ENCODE results near the gene CWC25.

GRCh38 chr17:38751144-38751807 lies 73.8 kb downstream of the CWC25 start:
- TF ChIP-seq TCF12 (IDR thresholded peaks at IDR 0.05) = no peak
- no peak for TF ChIP-seq CTCF (IDR thresholded peaks at IDR 0.05)
- TF ChIP-seq POLR2AphosphoS5 (IDR thresholded peaks at IDR 0.05; ENCODE audit: low read depth, low read length) = no peak
- TF ChIP-seq, protein P1, sequence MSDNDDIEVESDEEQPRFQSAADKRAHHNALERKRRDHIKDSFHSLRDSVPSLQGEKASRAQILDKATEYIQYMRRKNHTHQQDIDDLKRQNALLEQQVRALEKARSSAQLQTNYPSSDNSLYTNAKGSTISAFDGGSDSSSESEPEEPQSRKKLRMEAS (IDR thresholded peaks at IDR 0.05; ENCODE audit: low read depth) = no peak
- TF ChIP-seq JUND (IDR thresholded peaks at IDR 0.05) = no peak
- no peak for TF ChIP-seq FOSL2 (IDR thresholded peaks at IDR 0.05; ENCODE audit: borderline replicate concordance, low read depth)
- no peak for TF ChIP-seq FOXJ3 (CRISPR knock-in tag; IDR thresholded peaks at IDR 0.05)
- no peak for TF ChIP-seq FOXM1 (IDR thresholded peaks at IDR 0.05; ENCODE audit: low read depth)
- no peak for TF ChIP-seq RFX5 (IDR thresholded peaks at IDR 0.05; ENCODE audit: low read length)
- no peak for TF ChIP-seq RAD21 (IDR thresholded peaks at IDR 0.05; ENCODE audit: low read length)
- TF ChIP-seq RCOR1 (IDR thresholded peaks at IDR 0.05; ENCODE audit: low read length) = no peak
- no peak for TF ChIP-seq EZH2phosphoT487 (IDR thresholded peaks at IDR 0.05; ENCODE audit: borderline replicate concordance, low read depth)
- TF ChIP-seq TAF1 (IDR thresholded peaks at IDR 0.05; ENCODE audit: borderline replicate concordance, low read depth, low read length) = no peak

Measured in SK-N-SH (cell line).